ENCODE data around the gene ATXN10.

The ATXN10 gene

DNA sequence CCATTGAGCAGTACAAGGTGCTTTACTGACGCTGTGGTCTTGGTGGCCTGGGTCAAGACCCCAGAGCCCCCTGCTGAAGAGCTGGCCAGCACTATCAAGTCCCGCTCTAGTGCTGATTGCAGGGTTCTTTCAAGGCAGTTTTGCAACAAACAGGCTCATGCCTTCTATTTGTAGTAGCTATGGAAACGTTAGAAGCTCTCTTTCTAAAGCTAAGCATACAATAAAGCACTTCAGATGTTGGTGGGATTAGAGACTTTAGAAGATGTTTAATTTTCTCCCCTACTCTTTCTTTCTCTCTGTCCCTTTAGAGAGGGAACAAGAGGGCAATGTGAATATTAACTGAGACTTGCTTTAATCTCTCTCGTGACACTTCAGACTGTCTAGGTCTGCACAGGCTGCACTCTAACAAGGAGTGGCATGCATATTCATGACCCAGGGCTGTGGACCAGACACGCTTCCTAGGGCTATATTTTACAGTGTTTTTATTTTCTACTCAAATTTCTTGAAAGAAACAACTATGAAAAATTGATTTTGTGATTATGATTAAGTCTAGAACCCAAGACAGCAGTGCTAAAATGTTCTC lies 166.8 kb downstream of the ATXN10 start:
- no peak for TF ChIP-seq ZFX (IDR thresholded peaks at IDR 0.05)
- TF ChIP-seq, protein P1, sequence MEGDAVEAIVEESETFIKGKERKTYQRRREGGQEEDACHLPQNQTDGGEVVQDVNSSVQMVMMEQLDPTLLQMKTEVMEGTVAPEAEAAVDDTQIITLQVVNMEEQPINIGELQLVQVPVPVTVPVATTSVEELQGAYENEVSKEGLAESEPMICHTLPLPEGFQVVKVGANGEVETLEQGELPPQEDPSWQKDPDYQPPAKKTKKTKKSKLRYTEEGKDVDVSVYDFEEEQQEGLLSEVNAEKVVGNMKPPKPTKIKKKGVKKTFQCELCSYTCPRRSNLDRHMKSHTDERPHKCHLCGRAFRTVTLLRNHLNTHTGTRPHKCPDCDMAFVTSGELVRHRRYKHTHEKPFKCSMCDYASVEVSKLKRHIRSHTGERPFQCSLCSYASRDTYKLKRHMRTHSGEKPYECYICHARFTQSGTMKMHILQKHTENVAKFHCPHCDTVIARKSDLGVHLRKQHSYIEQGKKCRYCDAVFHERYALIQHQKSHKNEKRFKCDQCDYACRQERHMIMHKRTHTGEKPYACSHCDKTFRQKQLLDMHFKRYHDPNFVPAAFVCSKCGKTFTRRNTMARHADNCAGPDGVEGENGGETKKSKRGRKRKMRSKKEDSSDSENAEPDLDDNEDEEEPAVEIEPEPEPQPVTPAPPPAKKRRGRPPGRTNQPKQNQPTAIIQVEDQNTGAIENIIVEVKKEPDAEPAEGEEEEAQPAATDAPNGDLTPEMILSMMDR (conservative IDR thresholded peaks at IDR 0.05): no peak
- H3K27ac ChIP-seq: no peak overlapping the region

DNA sequence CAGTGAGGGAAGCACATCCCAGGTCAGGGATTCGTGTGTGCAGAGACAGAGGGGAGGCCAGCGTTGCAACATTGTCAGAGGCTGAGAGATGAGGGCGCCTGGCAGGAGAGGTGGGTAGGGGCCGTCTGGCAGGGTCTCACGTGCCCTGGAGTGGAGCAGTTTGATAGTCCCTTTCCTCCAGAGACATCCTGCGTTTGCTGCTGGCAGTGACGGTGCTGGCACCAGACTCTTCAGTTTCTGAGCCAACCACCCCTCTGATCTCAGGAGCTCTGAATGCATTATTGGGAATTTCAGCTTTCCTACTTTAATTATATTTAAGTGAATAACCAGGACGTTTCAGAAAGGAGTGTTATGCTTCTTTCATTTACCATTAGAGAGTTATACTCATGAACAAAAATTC lies 168.8 kb downstream of the ATXN10 start:
- no peak overlapping the region for H3K27ac ChIP-seq
- no peak for TF ChIP-seq ZFX (IDR thresholded peaks at IDR 0.05)
- TF ChIP-seq, protein P1 (conservative IDR thresholded peaks at IDR 0.05): no peak

DNA sequence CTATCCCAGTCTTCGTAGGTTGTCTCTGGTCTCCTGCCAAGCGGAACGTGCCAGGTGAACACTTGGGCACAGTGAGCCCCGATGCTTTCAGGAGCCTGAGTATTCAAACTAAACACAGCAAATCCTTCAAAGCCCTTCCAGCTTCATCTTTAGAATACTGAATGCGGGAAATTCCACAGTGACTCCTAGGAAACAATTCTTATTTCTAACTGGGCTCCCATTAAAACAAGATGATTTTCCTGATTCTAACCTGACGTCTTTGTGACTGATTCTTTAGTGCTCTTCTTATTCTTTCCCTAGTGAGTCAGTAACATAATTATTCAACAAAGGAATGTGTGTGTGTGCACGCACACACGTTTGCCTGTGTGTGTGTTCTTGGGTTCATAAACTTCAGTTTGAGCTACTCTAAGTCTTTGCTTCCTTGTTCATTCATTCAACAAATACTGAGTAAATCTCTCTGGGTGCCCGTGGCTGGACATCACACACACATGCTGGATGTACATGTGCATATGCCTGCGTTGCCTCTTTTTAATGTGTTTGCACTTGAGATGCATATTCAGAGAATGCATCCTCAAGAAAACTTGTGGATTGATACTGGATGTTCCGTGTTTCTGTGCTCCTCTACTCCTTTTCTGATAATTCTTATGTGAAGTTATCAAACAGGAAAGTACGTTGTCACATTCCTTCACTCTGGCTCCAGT lies 170.8 kb downstream of the ATXN10 start:
- H3K27ac ChIP-seq: no peak overlapping the region
- no peak for TF ChIP-seq ZFX (IDR thresholded peaks at IDR 0.05)
- TF ChIP-seq, protein P1 (conservative IDR thresholded peaks at IDR 0.05): no peak

DNA sequence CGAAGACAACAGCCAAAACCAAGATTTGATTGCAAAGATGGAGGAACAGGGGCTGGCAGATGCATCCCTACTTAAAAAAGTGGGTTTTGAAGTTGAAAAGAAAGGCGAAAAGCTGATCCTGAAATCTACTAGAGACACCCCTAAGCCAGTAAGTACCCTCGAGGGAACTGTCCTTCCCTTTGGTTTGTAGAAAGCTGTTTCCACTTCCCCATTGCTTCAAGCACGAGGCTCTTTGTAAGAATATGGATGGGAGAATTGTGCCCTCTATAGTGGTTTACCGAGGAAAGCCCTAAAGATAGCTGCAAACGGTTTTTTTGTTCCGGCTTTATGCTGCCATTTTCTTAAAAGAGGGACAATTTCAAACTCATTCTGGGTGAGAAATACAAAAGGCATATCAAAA lies 171.4 kb downstream of the ATXN10 start:
- H3K27ac ChIP-seq: no peak overlapping the region

DNA sequence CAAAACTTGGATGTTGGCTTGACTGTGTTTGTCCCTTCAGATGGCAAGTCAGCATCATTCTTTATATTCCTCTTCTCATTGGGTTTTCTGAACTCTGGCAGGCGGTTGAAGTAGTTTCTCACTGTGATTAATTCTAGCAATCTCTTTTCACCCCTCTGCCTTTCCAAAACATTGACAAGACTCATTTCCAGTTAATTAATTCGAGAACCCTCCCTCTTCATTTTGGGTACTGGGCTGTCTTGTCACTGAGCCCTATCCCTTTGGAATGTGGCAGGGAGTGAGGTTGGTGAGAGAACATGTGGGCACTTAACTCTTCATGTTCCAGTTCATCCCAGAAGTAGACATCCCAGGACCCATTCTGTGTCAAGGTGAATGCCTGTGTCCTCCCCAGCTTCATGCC lies 172.4 kb downstream of the ATXN10 start:
- TF ChIP-seq, protein P1 (conservative IDR thresholded peaks at IDR 0.05): no peak
- no peak for TF ChIP-seq ZFX (IDR thresholded peaks at IDR 0.05)
- no peak overlapping the region for H3K27ac ChIP-seq

More for the DNA sequence above, 171.4 kb downstream of the ATXN10 start:
- TF ChIP-seq, protein P1 (conservative IDR thresholded peaks at IDR 0.05): no peak
- TF ChIP-seq ZFX (IDR thresholded peaks at IDR 0.05): no peak

DNA sequence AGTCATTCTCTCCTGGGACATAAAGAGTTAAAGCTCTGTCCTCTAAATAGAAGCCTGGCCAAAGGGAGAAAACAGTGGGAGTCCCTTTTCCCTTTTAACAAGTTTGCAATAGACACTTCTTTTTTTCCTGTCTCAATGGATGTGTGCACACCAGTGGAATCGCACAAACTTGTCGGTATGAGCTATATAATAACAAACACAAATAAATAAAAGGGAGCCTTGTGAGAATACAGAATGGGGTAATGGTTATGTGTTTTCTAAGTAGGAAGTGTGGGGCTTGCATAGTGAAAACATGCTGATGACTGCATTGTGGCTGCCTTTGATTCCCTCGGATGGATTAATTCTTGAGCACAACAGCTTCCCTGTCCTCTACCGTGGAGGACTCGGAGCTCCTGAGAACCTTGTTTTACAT lies 173.4 kb downstream of the ATXN10 start:
- no peak for TF ChIP-seq ZFX (IDR thresholded peaks at IDR 0.05)
- TF ChIP-seq, protein P1 (conservative IDR thresholded peaks at IDR 0.05): no peak
- H3K27ac ChIP-seq: no peak overlapping the region

DNA sequence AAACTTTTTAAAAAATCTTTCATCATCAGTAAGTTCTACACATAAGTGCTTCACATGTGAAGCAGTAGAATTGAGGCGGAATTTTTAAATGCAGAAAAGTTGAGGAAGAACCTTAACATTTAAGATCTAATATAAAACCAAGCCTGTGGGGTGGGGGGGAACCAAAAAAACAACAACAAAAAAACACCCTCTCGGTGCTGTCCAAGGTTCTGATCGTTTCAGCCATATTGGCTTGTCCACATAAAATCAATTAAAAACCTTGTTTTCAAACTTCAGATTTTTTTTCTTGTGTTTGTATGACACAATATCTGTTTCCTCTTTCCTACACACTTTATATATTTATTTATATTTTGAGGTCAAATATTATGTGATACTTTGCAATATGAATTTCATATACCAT lies 175.3 kb downstream of the ATXN10 start:
- H3K27ac ChIP-seq: no peak overlapping the region
- TF ChIP-seq, protein P1 (conservative IDR thresholded peaks at IDR 0.05): no peak
- no peak for TF ChIP-seq ZFX (IDR thresholded peaks at IDR 0.05)
